Stomach (tissue), 4 donors: ENCODE measurements around the gene MCF2L2.

ENCODE experiments used
- CTCF ChIP-seq, 7 experiments: fragments of 450-650 bp in 4 of 7; fragments of 200-600 bp in 3 of 7; sonication (generic) in 3 of 7; IDR thresholded peaks; one replicate each; pipeline ENCODE4 v1.5.1; 2016 to 2019; ENCODE audit warnings: antibody characterized with exemption in 7 of 7, control low read depth in 2 of 7, mild to moderate bottlenecking in 1 of 7
- EP300 ChIP-seq: sonication (generic); formaldehyde crosslinking; IDR thresholded peaks from one replicate; pipeline ENCODE4 v1.6.1; 2017; ENCODE audit warnings: antibody characterized with exemption
- POLR2A ChIP-seq, 4 donors: fragments of 450-650 bp; IDR thresholded peaks; one replicate each; pipeline ENCODE4 v1.6.1; 2016; ENCODE audit warnings: antibody characterized with exemption in 4 of 4, control low read depth in 2 of 4, mild to moderate bottlenecking in 1 of 4, moderate library complexity in 1 of 4
- POLR2AphosphoS5 ChIP-seq, 3 donors: sonication (generic); formaldehyde crosslinking; IDR thresholded peaks; one replicate each; pipeline ENCODE4 v1.6.1; 2016; ENCODE audit warnings: antibody characterized with exemption in 3 of 3

DNA sequence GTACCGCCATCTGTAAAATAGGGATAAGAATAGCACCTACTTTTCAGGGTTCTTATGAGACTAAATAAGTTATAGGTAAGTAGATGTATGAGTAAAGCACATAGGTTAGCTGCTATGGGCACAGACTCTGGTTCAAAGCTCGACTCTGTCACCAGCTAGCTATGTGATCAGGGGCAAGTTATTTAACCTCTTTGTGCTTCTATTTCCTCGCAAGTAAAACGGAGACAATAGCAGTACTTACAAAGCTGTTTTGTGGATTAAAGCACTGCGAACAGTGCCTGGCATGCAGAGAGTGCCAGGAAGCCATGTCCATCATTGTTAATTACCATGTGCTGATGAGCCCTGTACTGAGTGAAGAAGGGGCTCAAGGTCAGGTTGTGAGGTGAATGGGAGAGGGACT, 267.8 kb downstream of the MCF2L2 start:
- TF ChIP-seq POLR2A (IDR thresholded peaks at IDR 0.05): no peak
- no peak for TF ChIP-seq CTCF (IDR thresholded peaks at IDR 0.05)
- TF ChIP-seq POLR2AphosphoS5 (IDR thresholded peaks at IDR 0.05): no peak
- no peak for TF ChIP-seq EP300
